B cell (primary cell): ENCODE results near the gene GUCA1A. TPM values are rescaled to one million over a fixed set of nuclear protein-coding genes. Genes with fewer than 3 reads are reported as not detected.

Experiments
- ATAC-seq: fragments of 200-7000 bp; cut with Tn5 transposase; one replicate; pipeline ENCODE4 v1.10.0; 2021; ENCODE audit warnings: low read depth, mild to moderate bottlenecking, moderate number of reproducible peaks, moderate library complexity
- CTCF ChIA-PET: fragments of 350-600 bp; sonication (Branson Sonifier 250); formaldehyde crosslinking; loops from one replicate; lab custom pipeline; 2021; ENCODE audit warnings: antibody characterized with exemption, inconsistent platforms; lab: Charles Lee
- POLR2A ChIA-PET: fragments of 350-600 bp; sonication (Branson Sonifier 250); formaldehyde crosslinking; loops from one replicate; lab custom pipeline; 2021; ENCODE audit warnings: antibody characterized with exemption; lab: Charles Lee
- DNase-seq: peaks from one replicate; pipeline ENCODE4 v3.0.0; 2013
- H2AFZ ChIP-seq: 2 replicates; pipeline ENCODE4 v1.6.1; 2012; ENCODE audit warnings: mild to moderate bottlenecking, low read depth, low read length; ENCODE audit not compliant: insufficient read depth, poor library complexity, severe bottlenecking
- H3K27ac ChIP-seq, 2 donors: 1 replicate in 1 of 2; 2 replicates in 1 of 2; pipeline ENCODE4 v1.5.1; 2012 to 2013; ENCODE audit warnings: low read length in 2 of 2, mild to moderate bottlenecking in 2 of 2, moderate library complexity in 1 of 2
- H3K27me3 ChIP-seq, 4 experiments: fragments of 200-600 bp in 1 of 4; sonication (generic) in 1 of 4; replicated peaks in 1 of 4; 1 replicate in 2 of 4; 2 replicates in 2 of 4; pipeline versions ENCODE4 v1.6.1 to v1.7.0; 2013 to 2016; ENCODE audit warnings: low read length in 3 of 4, mild to moderate bottlenecking in 2 of 4, mixed read lengths in 1 of 4, moderate library complexity in 1 of 4; ENCODE audit not compliant: insufficient read depth in 4 of 4, control insufficient read depth in 3 of 4; ENCODE audit errors: control extremely low read depth in 1 of 4
- H3K36me3 ChIP-seq, 2 experiments: replicated peaks in 1 of 2; 1 replicate in 1 of 2; 2 replicates in 1 of 2; pipeline versions ENCODE4 v1.6.1 to v1.7.1; 2013; ENCODE audit warnings: low read length in 1 of 2; ENCODE audit not compliant: insufficient read depth in 2 of 2, control insufficient read depth in 1 of 2; ENCODE audit errors: control extremely low read depth in 1 of 2, extremely low read depth in 1 of 2
- H3K4me1 ChIP-seq, 2 donors: fragments of 200-600 bp in 1 of 2; sonication (generic) in 1 of 2; 1 replicate in 1 of 2; 2 replicates in 1 of 2; pipeline versions ENCODE4 v1.5.1 to v1.6.1; 2013 to 2017; ENCODE audit warnings: low read length in 2 of 2; ENCODE audit not compliant: control insufficient read depth in 2 of 2, insufficient read depth in 2 of 2
- H3K4me2 ChIP-seq: replicated peaks from 2 replicates; pipeline ENCODE3; 2012; ENCODE audit warnings: mild to moderate bottlenecking, low read depth, low read length; ENCODE audit not compliant: poor library complexity, severe bottlenecking
- H3K4me3 ChIP-seq, 5 experiments: fragments of 200-600 bp in 1 of 5; sonication (generic) in 1 of 5; 1 replicate in 3 of 5; 2 replicates in 2 of 5; pipeline versions ENCODE4 v1.5.1 to v1.7.0; 2011 to 2016; ENCODE audit warnings: low read length in 4 of 5, mild to moderate bottlenecking in 4 of 5, low read depth in 2 of 5, control low read depth in 1 of 5, moderate library complexity in 1 of 5; ENCODE audit not compliant: insufficient read depth in 1 of 5; ENCODE audit errors: control extremely low read depth in 1 of 5, extremely low read depth in 1 of 5
- H3K79me2 ChIP-seq: fragments of 200-600 bp; sonication (generic); one replicate; pipeline ENCODE4 v1.6.0; 2016; ENCODE audit warnings: low read length; ENCODE audit not compliant: control insufficient read depth, insufficient read depth
- H3K9ac ChIP-seq: fragments of 200-600 bp; sonication (generic); 2 replicates; pipeline ENCODE4 v1.6.1; 2017; ENCODE audit warnings: mild to moderate bottlenecking, low read length, moderate library complexity
- H3K9me3 ChIP-seq, 3 donors: one replicate each; pipeline versions ENCODE4 v1.6.1 to v1.7.1; 2013; ENCODE audit warnings: low read length in 2 of 3; ENCODE audit not compliant: control insufficient read depth in 2 of 3, insufficient read depth in 1 of 3; ENCODE audit errors: control extremely low read depth in 1 of 3
- H4K20me1 ChIP-seq: 2 replicates; pipeline ENCODE4 v1.6.0; 2012; ENCODE audit warnings: mild to moderate bottlenecking, low read length; ENCODE audit not compliant: insufficient read depth, control insufficient read depth, poor library complexity, severe bottlenecking
- H3K27ac Mint-ChIP-seq: one replicate; pipeline ENCODE4 v1.8.0; 2021; ENCODE audit warnings: mixed read lengths
- H3K27me3 Mint-ChIP-seq: one replicate; pipeline ENCODE4 v1.8.0; 2021; ENCODE audit warnings: mixed read lengths
- H3K4me1 Mint-ChIP-seq: one replicate; pipeline ENCODE4 v1.8.0; 2021; ENCODE audit warnings: mixed read lengths
- H3K4me3 Mint-ChIP-seq: one replicate; pipeline ENCODE4 v1.8.0; 2021; ENCODE audit warnings: mixed read lengths
- H3K9me3 Mint-ChIP-seq: one replicate; pipeline ENCODE4 v1.8.0; 2022; ENCODE audit warnings: mixed read lengths; ENCODE audit not compliant: insufficient read depth
- EZH2 ChIP-seq: IDR thresholded peaks from 2 replicates; pipeline ENCODE4 v1.6.1; 2012; ENCODE audit warnings: borderline replicate concordance, low read depth, mild to moderate bottlenecking, moderate library complexity, low read length; ENCODE audit not compliant: insufficient read depth, poor library complexity, severe bottlenecking
- WGBS: methylation state at CpG from one replicate; pipeline ENCODE4 v1.1.5; 2013; ENCODE audit warnings: missing lambda C conversion rate; ENCODE audit not compliant: insufficient coverage; 5-methylcytosine and 5-hydroxymethylcytosine counted together
- intact Hi-C: fragments of 100-400 bp; cut with micrococcal nuclease; formaldehyde crosslinking; loops from one replicate; pipeline ENCODE4 v1.10.0; 2022
- polyA plus RNA-seq: library from polyadenylated mRNA; depleted of rRNA; stranded (reverse); fragments of >200 nt; gene quantifications from 2 replicates; pipeline ENCODE4 v1.2.3, GENCODE V29; 2012
- total RNA-seq, 2 donors: library from RNA; stranded (reverse); fragments of 120-200 nt in 1 of 2; gene quantifications; 1 replicate in 1 of 2; 2 replicates in 1 of 2; pipeline versions ENCODE4 v1.2.3 to v1.2.4, GENCODE V29; 2013 to 2022
- TF ChIP-seq, protein P1 (sequence below): fragments of 200-600 bp; IDR thresholded peaks from one replicate; pipeline ENCODE4 v1.8.0; 2022; ENCODE audit warnings: antibody characterized with exemption, mild to moderate bottlenecking

Gene GUCA1A
- total and polyA plus RNA-seq, 2 donors (not counting 1 experiment from before 2014, with no cell fraction given), result not detected

DNA sequence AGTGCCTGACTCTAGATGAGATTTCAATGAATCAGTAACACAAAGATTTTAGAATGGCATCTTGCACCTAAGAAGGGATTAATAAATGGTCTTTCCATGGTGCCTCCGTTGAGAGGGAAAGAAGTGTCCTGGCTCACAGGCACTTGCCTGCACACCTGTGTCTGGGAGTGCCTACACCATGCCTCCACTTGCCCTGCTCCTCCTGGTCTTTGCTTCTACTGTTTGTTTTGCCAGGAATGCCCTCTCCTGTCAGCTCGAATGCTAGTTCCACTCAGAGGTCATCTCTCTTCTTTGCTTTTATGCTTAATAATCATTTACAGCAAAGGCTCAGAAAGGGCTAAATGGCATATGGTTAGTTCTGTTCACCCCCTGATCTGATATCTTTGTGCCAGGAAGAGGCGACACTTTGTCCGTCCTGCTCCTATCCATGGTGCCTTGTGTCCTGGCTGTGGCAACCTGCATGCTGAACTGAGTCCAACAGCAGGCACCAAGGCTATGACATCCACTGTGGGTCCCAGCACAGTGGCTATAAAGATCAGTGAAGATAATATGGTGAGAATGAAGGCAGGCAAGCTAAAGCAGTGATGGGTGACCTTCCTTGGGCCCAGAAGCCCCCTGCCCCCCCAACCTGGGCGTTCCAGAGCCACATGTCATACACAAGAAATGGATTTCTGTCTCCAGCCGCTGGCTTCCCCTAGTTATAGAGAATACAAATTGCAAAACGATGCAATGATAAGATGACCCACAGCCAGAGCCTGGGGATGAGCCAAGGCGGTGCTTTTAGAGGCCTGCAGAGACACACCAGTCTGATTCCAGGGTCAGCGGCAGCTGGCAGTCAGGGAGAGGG is 32.2 kb upstream of the GUCA1A start:
- Histone ChIP-seq H3K4me1 (peaks cover 29 to 37% of the 10 kb centered on the region in 2 donors), H4K20me1 (no peaks in the 10 kb centered on the region), H3K27ac (no peak overlapping the region), H3K9ac (no peak overlapping the region), H3K79me2 (no peaks in the 10 kb centered on the region), H3K9me3 (peaks cover 0 to 4% (median 0%) of the 10 kb centered on the region in 3 donors), H3K36me3 (no peaks in the 10 kb centered on the region), H3K27me3 (peaks cover 0 to 32% (median 14%) of the 10 kb centered on the region in 4 experiments), H3K4me2 (no peak overlapping the region), H2AFZ (no peak overlapping the region), H3K4me3 (no peak overlapping the region)
- Mint-ChIP-seq H3K4me3 (peak overlapping the region; percentile 37), H3K27me3 (peaks cover 20% of the 10 kb centered on the region), H3K9me3 (no peaks in the 10 kb centered on the region), H3K27ac (no peak overlapping the region), H3K4me1 (peaks cover 29% of the 10 kb centered on the region)
- ChIA-PET CTCF (no interaction called here), POLR2A (no interaction called here)
- ATAC-seq (no peak), DNase-seq (no peak)
- 95% methylated on average over 8 of the region's 9 CpGs for WGBS
- no peak for TF ChIP-seq EZH2
- TF ChIP-seq, protein P1, sequence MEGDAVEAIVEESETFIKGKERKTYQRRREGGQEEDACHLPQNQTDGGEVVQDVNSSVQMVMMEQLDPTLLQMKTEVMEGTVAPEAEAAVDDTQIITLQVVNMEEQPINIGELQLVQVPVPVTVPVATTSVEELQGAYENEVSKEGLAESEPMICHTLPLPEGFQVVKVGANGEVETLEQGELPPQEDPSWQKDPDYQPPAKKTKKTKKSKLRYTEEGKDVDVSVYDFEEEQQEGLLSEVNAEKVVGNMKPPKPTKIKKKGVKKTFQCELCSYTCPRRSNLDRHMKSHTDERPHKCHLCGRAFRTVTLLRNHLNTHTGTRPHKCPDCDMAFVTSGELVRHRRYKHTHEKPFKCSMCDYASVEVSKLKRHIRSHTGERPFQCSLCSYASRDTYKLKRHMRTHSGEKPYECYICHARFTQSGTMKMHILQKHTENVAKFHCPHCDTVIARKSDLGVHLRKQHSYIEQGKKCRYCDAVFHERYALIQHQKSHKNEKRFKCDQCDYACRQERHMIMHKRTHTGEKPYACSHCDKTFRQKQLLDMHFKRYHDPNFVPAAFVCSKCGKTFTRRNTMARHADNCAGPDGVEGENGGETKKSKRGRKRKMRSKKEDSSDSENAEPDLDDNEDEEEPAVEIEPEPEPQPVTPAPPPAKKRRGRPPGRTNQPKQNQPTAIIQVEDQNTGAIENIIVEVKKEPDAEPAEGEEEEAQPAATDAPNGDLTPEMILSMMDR, result no peak
- intact Hi-C loops, result no loop called here

DNA sequence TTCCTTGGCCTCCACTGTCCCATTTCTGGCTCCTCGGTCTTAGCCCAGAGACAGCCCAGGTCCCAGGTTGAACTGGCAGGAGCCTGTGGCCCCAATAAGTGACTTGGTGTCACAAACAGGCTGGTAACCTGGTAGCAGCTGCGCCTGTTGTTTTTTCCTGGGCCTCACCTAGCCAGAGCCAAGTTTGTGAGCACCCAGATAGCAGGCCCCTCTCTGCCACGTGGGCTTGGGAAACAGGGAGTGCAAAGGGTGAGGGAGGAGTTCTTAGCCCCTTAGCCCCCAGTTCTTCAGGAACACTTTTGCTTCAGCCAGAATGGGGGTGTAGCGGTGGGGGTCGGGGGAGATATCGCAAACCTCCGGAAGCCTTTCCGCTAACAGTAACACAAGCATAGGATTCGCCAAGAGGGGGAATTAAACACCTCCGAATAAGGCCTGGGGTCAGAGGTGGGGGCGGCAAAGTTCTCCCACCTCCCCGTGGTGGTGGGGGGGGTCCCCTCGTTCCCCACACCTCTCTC is 31.5 kb upstream of the GUCA1A start:
- H3K4me2 ChIP-seq, result peak overlapping the region; percentile 85
- H3K9me3 ChIP-seq, result peaks cover 0 to 4% (median 0%) of the 10 kb centered on the region in 3 donors
- ChIA-PET CTCF (no interaction called here), POLR2A (no interaction called here)
- no peaks in the 10 kb centered on the region for H3K36me3 ChIP-seq
- peaks cover 0 to 32% (median 14%) of the 10 kb centered on the region in 4 experiments for H3K27me3 ChIP-seq
- peak overlapping the region; percentile 66 for H2AFZ ChIP-seq
- Mint-ChIP-seq H3K4me1 (peaks cover 25% of the 10 kb centered on the region), H3K27me3 (peaks cover 20% of the 10 kb centered on the region), H3K4me3 (peak overlapping the region; percentile 37), H3K9me3 (no peaks in the 10 kb centered on the region), H3K27ac (no peak overlapping the region)
- no peaks in the 10 kb centered on the region for H4K20me1 ChIP-seq
- H3K27ac ChIP-seq, result no peak overlapping the region
- intact Hi-C loops, result no loop called here
- H3K9ac ChIP-seq, result peak overlapping the region; percentile 50
- no peak for TF ChIP-seq EZH2
- TF ChIP-seq, protein P1, result no peak
- WGBS, result 96% methylated on average over 7 of the region's 13 CpGs
- peak overlapping the region in 2 of 5 experiments; percentile 22 to 43 for H3K4me3 ChIP-seq
- no peaks in the 10 kb centered on the region for H3K79me2 ChIP-seq
- ATAC-seq (no peak), DNase-seq (no peak)
- H3K4me1 ChIP-seq, result peaks cover 25 to 30% of the 10 kb centered on the region in 2 donors
